HG03520 (cell line): Measurements from ENCODE around the gene KIR3DL3.
"Not testable (repeated sequence)": the region's sequence is repeated elsewhere in the genome, so short reads cannot be mapped to it uniquely, and the experiment has no call there.

Source experiments
- ATAC-seq: cut with Tn5 transposase; IDR thresholded peaks from one replicate; pipeline ENCODE4 v1.9.1; 2021; ENCODE audit warnings: mild to moderate bottlenecking, moderate library complexity; ENCODE audit not compliant: unreplicated experiment

Gene KIR3DL3

GRCh38 chr19:54729416-54730188, 5.4 kb downstream of the KIR3DL3 start:
- no peak for ATAC-seq

- no peak for ATAC-seq
Measured at GRCh38 chr19:54731191-54731590, 6.9 kb downstream of the KIR3DL3 start.

DNA sequence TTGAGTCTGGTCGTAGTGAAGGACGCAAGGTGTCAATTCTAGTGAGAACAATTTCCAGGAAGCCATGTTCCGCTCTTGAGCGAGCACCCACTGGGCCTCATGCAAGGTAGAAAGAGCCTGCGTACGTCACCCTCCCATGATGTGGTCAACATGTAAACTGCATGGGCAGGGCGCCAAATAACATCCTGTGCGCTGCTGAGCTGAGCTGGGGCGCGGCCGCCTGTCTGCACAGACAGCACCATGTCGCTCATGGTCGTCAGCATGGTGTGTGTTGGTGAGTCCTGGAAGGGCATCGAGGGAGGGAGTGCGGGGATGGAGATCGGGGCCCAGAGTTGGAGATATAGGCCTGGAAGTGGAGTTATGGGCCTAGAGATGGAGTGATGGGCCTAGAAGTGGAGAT, 14.1 kb downstream of the KIR3DL3 start, which contains the start of gene KIR2DL3:
Gene KIR2DL3, plus strand, starts transcription at position 208 of the 400 bp plus-strand sequence. Its CDS starts 33 bp downstream, at position 241.
- not testable (repeated sequence) for ATAC-seq

DNA sequence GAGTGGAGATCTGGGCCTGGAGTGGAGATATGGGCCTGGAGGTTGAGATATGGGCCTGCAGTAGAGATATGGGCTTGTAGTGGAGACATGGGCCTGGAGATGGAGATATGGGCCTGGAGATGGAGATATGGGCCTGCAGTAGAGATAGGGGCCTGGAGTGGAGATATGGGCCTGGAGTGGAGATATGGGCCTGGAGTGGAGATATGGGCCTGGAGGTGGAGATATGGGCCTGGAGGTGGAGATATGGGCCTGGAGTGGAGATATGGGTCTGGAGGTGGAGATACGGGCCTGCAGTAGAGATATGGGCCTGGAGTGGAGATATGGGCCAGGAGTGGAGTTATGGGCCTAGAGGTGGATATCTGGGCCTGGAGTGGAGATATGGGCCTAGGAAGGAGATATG, 14.5 kb downstream of the KIR3DL3 start:
- no peak for ATAC-seq

GRCh38 chr19:54739587-54740497, 15.6 kb downstream of the KIR3DL3 start:
- no peak for ATAC-seq

GRCh38 chr19:54741950-54742349, 17.7 kb downstream of the KIR3DL3 start:
- not testable (repeated sequence) for ATAC-seq

GRCh38 chr19:54744080-54744479, 19.8 kb downstream of the KIR3DL3 start:
- not testable (repeated sequence) for ATAC-seq

DNA sequence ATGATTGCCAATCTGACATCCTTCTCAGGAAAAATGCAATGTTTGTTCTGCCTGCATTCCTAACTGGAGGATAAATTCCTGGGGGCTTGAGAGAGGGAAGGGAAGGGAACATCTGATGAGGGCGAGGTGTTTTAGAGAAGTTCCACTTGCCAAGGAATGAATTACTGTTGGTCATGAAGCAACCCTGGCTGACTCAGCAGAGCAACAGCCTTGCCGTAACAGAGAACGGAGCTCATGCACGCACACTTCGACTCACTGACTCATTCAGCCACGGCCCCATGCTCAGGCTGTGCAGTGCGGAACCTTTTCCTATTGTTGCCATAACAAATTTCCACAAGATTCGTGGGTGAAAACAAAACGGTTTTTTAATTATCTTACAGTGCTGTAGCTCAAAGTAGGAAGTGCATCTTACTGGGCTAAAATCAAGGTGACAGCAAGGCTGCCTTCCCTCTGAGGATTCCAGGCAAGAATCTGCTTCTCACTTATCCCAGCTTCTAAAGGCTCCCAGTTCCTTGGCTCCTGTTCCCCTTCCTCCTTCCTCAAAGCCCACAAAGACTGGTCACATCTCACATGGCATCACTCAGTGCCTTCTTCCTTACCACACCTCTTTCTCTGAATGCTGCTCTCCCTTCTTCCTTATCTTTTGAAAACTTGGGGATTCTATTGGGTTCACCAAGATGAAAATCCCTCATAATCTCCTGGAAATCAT, 23.5 kb downstream of the KIR3DL3 start:
- not testable (repeated sequence) for ATAC-seq

DNA sequence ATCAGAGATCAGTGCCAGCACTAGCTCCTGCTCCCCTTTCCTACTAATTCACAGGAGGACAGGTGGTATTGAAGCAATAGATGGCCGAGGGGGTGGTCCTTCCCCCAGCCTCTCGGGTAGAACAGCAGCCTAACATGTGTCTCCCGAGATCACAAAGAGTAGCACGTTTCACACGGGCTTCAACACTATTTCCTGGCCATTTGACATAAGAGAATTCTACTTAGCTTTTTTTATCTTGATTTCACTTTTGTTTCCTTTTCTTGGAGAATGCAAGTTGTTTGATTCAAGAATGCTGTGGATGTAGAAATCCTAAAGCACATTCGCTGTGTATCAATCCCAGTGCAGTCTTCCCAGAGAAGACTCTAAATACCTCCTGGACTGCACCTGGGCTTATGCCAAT, 26.0 kb downstream of the KIR3DL3 start:
- not testable (repeated sequence) for ATAC-seq

GRCh38 chr19:54756204-54757110, 32.2 kb downstream of the KIR3DL3 start:
- ATAC-seq, result not testable (repeated sequence)

DNA sequence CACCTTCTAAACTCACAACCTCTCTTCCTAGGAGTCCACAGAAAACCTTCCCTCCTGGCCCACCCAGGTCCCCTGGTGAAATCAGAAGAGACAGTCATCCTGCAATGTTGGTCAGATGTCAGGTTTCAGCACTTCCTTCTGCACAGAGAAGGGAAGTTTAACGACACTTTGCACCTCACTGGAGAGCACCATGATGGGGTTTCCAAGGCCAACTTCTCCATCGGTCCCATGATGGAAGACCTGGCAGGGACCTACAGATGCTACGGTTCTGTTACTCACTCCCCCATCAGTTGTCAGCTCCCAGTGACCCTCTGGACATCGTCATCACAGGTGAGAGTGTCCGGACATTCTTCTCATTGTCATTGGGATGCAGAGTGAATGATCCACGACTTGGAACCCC, 34.3 kb downstream of the KIR3DL3 start:
- ATAC-seq, result not testable (repeated sequence)

DNA sequence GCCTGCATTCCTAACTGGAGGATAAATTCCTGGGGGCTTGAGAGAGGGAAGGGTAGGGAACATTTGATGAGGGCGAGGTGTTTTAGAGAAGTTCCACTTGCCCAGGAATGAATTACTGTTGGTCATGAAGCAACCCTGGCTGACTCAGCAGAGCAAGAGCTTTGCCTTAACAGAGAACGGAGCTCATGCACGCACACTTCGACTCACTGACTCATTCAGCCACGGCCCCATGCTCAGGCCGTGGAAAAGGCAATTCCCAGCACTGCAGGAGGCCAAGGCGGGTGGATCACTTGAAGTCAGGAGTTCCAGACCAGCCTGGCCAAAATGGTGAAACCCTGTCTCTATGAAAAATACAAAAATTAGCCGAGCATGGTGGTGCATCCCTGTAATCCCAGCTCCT, 40.0 kb downstream of the KIR3DL3 start:
- ATAC-seq, result not testable (repeated sequence)

DNA sequence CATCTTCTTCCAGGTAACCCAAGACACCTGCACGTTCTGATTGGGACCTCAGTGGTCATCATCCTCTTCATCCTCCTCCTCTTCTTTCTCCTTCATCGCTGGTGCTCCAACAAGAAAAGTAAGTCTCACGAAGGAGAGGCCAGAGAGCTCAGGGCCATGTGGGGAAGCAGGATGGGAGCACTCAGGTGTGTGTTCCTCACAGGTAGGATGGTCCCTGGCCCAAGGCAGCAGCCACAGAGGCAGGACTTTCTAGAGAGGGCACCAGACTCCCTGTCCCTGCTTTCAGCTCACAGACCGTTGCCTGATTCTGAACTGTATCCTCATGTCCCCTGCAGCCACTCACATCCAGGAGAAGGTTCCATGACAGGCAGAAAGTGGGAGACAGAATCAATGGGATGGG, 42.2 kb downstream of the KIR3DL3 start:
- ATAC-seq, result not testable (repeated sequence)

DNA sequence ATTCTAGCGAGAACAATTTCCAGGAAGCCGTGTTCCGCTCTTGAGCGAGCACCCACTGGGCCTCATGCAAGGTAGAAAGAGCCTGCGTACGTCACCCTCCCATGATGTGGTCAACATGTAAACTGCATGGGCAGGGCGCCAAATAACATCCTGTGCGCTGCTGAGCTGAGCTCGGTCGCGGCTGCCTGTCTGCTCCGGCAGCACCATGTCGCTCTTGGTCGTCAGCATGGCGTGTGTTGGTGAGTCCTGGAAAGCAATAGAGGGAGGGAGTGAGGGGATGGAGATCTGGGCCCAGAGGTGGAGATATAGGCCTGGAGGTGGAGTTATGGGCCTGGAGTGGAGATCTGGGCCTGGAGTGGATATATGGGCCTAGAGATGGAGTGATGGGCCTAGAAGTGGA, 45.4 kb downstream of the KIR3DL3 start, which contains the start of gene KIR2DL1:
Gene KIR2DL1, plus strand, starts transcription at position 148 of the 400 bp plus-strand sequence. Its CDS starts 58 bp downstream, at position 206.
- ATAC-seq, result not testable (repeated sequence)

- ATAC-seq, result not testable (repeated sequence)
Measured at GRCh38 chr19:54770511-54770910, 46.3 kb downstream of the KIR3DL3 start.

DNA sequence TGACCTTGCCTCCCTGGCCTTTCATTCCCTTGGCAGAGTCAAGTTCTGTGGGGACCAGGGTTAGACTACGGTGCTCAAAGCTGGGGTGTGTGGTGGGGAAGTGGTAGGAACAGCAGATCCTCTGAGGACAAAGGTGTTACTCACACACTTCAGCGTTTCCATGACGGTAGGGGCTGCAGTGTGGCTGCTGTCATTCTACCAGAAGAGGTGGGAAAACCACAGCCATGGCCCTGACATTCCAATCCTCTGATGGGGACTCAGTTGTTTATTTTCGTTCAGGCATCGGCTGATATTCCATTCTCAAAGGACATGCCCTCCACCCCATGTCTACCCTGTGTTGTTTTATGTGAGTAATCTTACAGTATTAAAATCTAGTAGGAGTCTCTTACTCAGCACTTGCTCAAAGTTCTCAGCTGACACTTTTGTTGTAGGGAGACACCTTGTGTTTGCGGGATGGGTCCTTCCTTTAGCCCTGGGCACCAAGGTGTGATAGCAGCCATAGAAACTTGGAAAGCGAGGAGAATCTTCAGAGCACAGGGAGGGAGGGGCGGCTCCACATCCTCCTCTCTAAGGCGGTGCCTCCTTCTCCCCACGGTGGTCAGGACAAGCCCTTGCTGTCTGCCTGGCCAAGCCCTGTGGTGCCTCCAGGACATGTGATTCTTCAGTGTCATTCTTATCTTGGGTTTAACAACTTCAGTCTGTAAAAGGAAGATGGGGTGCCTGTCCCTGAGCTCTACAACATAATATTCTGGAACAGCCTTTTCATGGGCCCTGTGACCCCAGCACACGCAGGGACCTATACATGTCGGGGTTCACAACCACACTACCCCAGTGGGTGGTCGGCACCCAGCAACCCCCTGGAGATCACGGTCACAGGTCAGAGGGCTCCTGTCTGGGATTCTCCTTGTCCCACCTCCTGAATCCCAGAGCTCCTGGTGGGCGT, 47.0 kb downstream of the KIR3DL3 start:
- not testable (repeated sequence) for ATAC-seq

DNA sequence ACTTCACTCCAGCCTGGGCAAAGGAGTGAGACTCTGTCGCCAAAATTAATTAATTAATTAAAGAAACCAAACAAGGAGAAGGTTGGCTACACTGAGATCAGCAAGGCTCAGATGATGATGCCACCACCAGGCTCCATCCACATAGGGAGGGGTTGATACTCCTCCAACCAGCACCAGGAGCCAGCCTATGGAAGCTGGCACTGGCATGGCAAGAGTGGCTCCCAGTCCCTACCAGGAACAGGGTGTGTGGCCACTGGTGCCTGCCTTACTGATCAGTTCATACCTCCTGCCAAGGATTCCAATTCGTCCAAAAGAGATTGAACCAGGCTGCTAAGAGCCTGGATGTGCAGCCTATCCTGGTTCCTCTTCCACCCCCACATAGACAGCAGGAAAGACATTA, 48.4 kb downstream of the KIR3DL3 start:
- not testable (repeated sequence) for ATAC-seq

DNA sequence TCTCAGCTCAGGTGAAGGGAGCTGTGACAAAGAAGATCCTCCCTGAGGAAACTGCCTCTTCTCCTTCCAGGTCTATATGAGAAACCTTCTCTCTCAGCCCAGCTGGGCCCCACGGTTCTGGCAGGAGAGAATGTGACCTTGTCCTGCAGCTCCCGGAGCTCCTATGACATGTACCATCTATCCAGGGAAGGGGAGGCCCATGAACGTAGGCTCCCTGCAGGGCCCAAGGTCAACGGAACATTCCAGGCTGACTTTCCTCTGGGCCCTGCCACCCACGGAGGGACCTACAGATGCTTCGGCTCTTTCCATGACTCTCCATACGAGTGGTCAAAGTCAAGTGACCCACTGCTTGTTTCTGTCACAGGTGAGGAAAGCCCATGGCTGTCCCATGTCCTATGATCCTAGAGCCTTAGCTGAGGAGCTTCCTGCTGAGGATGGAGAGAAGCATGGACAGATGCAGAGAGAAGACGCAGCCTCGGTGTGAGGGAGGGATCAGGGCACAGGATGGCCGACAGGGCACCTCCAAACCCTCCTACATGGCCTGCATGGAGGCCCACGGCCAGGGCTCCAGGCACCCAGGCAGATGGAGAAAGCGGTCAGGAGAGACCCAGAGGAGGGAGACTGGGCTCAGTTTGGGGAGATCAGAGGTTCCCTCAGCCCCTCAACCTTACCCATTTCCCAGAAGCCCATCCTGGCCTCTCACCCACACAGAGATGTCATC, 51.0 kb downstream of the KIR3DL3 start:
- not testable (repeated sequence) for ATAC-seq
